Measurements from ENCODE around the gene PRR18. TPM values are rescaled to one million over a fixed set of nuclear protein-coding genes. Genes with fewer than 3 reads are reported as not detected.

PRR18 gene
- total RNA-seq, 1 experiment from 2014 or later = 0.17 TPM

GRCh38 chr6:166334878-166335277 is 26.7 kb upstream of the PRR18 start:
- no peaks in the 10 kb centered on the region for H3K4me1 ChIP-seq (ENCODE audit: insufficient read depth, low read length, poor library complexity, severe bottlenecking)
- CTCF ChIA-PET = no interaction called here
- intact Hi-C loops (cut with micrococcal nuclease; ENCODE audit: unreplicated experiment) = no loop called here
- BruUV-seq (replicated peaks) = no TSS peak
- H3K27me3 ChIP-seq (replicated peaks; ENCODE audit: insufficient read depth, low read depth, low read length, poor library complexity) = no peaks in the 10 kb centered on the region
- H3K36me3 ChIP-seq (ENCODE audit: insufficient read depth, low read length, poor library complexity, severe bottlenecking) = peaks cover 14% of the 10 kb centered on the region
- no peak for DNase-seq (ENCODE audit: low spot score)
- no peak overlapping the region for H3K4me3 ChIP-seq (ENCODE audit: low read depth, low read length, poor library complexity, severe bottlenecking)
- no peak for TF ChIP-seq EZH2 (IDR thresholded peaks at IDR 0.05; ENCODE audit: borderline replicate concordance, low read depth, low read length, poor library complexity, severe bottlenecking)
- TF ChIP-seq CTCF (conservative IDR thresholded peaks at IDR 0.05; ENCODE audit: low read depth, low read length) = no peak
- H3K27ac ChIP-seq (ENCODE audit: low read depth, low read length, poor library complexity, severe bottlenecking) = no peak overlapping the region
- no peaks in the 10 kb centered on the region for H3K9me3 ChIP-seq (ENCODE audit: low read depth, low read length, poor library complexity, severe bottlenecking)
- POLR2A ChIA-PET (ENCODE audit: low non-redundant PET) = no interaction called here

- BruUV-seq (replicated peaks) = no TSS peak
- intact Hi-C loops (cut with micrococcal nuclease; ENCODE audit: unreplicated experiment) = no loop called here
- peaks cover 23% of the 10 kb centered on the region for H3K36me3 ChIP-seq (ENCODE audit: insufficient read depth, low read length, poor library complexity, severe bottlenecking)
- ChIA-PET POLR2A (ENCODE audit: low non-redundant PET) (no interaction called here), CTCF (interaction anchor here (0.9 kb wide), 1 partner anchor 59 kb away, joined by 3 read pairs; no protein-coding TSS in a partner anchor)
- H3K4me3 ChIP-seq (ENCODE audit: low read depth, low read length, poor library complexity, severe bottlenecking) = no peak overlapping the region
- H3K9me3 ChIP-seq (ENCODE audit: low read depth, low read length, poor library complexity, severe bottlenecking) = no peaks in the 10 kb centered on the region
- TF ChIP-seq CTCF (conservative IDR thresholded peaks at IDR 0.05; ENCODE audit: low read depth, low read length) (no peak), EZH2 (IDR thresholded peaks at IDR 0.05; ENCODE audit: borderline replicate concordance, low read depth, low read length, poor library complexity, severe bottlenecking) (no peak)
- no peak overlapping the region for H3K27ac ChIP-seq (ENCODE audit: low read depth, low read length, poor library complexity, severe bottlenecking)
- no peaks in the 10 kb centered on the region for H3K27me3 ChIP-seq (replicated peaks; ENCODE audit: insufficient read depth, low read depth, low read length, poor library complexity)
- DNase-seq (ENCODE audit: low spot score) = no peak
- H3K4me1 ChIP-seq (ENCODE audit: insufficient read depth, low read length, poor library complexity, severe bottlenecking) = no peaks in the 10 kb centered on the region
Measured at GRCh38 chr6:166333172-166333995, 25.2 kb upstream of the PRR18 start.

GRCh38 chr6:166331503-166332415 is 23.6 kb upstream of the PRR18 start:
- Histone ChIP-seq H3K27me3 (replicated peaks; ENCODE audit: insufficient read depth, low read depth, low read length, poor library complexity) (no peaks in the 10 kb centered on the region), H3K9me3 (ENCODE audit: low read depth, low read length, poor library complexity, severe bottlenecking) (no peaks in the 10 kb centered on the region), H3K4me1 (ENCODE audit: insufficient read depth, low read length, poor library complexity, severe bottlenecking) (no peaks in the 10 kb centered on the region), H3K4me3 (ENCODE audit: low read depth, low read length, poor library complexity, severe bottlenecking) (no peak overlapping the region), H3K36me3 (ENCODE audit: insufficient read depth, low read length, poor library complexity, severe bottlenecking) (peaks cover 26% of the 10 kb centered on the region), H3K27ac (ENCODE audit: low read depth, low read length, poor library complexity, severe bottlenecking) (no peak overlapping the region)
- TF ChIP-seq CTCF (conservative IDR thresholded peaks at IDR 0.05; ENCODE audit: low read depth, low read length) (no peak), EZH2 (IDR thresholded peaks at IDR 0.05; ENCODE audit: borderline replicate concordance, low read depth, low read length, poor library complexity, severe bottlenecking) (no peak)
- no TSS peak for BruUV-seq (replicated peaks)
- ChIA-PET POLR2A (ENCODE audit: low non-redundant PET) (interaction anchor here (0.6 kb wide), 1 partner anchor 54 kb away, joined by 3 read pairs; no protein-coding TSS in a partner anchor), CTCF (no interaction called here)
- no peak for DNase-seq (ENCODE audit: low spot score)
- intact Hi-C loops (cut with micrococcal nuclease; ENCODE audit: unreplicated experiment) = no loop called here
